Measurements from ENCODE around the gene PARP1. TPM values are rescaled to one million over a fixed set of nuclear protein-coding genes. Genes with fewer than 3 reads are reported as not detected.

The PARP1 gene
- total RNA-seq, 1 donor from 2014 or later: 101 TPM

- TF ChIP-seq CTCF (IDR thresholded peaks at IDR 0.05; ENCODE audit: unreplicated experiment): no peak
- no peaks in the 10 kb centered on the region for H3K27me3 Mint-ChIP-seq (ENCODE audit: low read depth)
- no peaks in the 10 kb centered on the region for H3K36me3 Mint-ChIP-seq
- H3K9me3 Mint-ChIP-seq: peaks cover 11% of the 10 kb centered on the region
- H3K4me1 Mint-ChIP-seq: peaks cover 2% of the 10 kb centered on the region
- no peak overlapping the region for H3K4me3 Mint-ChIP-seq
- DNase-seq (ENCODE audit: low spot score in 2 of 2, unreplicated experiment in 2 of 2): no peak
- no peak overlapping the region for H3K27ac Mint-ChIP-seq
Observed at GRCh38 chr1:226318471-226318870, 89.4 kb downstream of the PARP1 start.

GRCh38 chr1:226314055-226314454 lies 93.8 kb downstream of the PARP1 start:
- no peak overlapping the region for H3K27ac Mint-ChIP-seq
- TF ChIP-seq CTCF (IDR thresholded peaks at IDR 0.05; ENCODE audit: unreplicated experiment): no peak
- no peaks in the 10 kb centered on the region for H3K36me3 Mint-ChIP-seq
- no peak for DNase-seq (ENCODE audit: low spot score in 2 of 2, unreplicated experiment in 2 of 2)
- peaks cover 13% of the 10 kb centered on the region for H3K4me1 Mint-ChIP-seq
- H3K27me3 Mint-ChIP-seq (ENCODE audit: low read depth): no peaks in the 10 kb centered on the region
- H3K4me3 Mint-ChIP-seq: no peak overlapping the region
- peaks cover 6% of the 10 kb centered on the region for H3K9me3 Mint-ChIP-seq

- Mint-ChIP-seq H3K27me3 (ENCODE audit: low read depth) (no peaks in the 10 kb centered on the region), H3K9me3 (peaks cover 6% of the 10 kb centered on the region), H3K27ac (no peak overlapping the region), H3K36me3 (no peaks in the 10 kb centered on the region), H3K4me1 (peaks cover 18% of the 10 kb centered on the region), H3K4me3 (no peak overlapping the region)
- TF ChIP-seq CTCF (IDR thresholded peaks at IDR 0.05; ENCODE audit: unreplicated experiment): no peak
- no peak for DNase-seq (ENCODE audit: low spot score in 2 of 2, unreplicated experiment in 2 of 2)
Observed at GRCh38 chr1:226312065-226312464, 95.8 kb downstream of the PARP1 start.

GRCh38 chr1:226311376-226311775 lies 96.5 kb downstream of the PARP1 start:
- Mint-ChIP-seq H3K4me3 (no peak overlapping the region), H3K9me3 (peaks cover 6% of the 10 kb centered on the region), H3K36me3 (no peaks in the 10 kb centered on the region), H3K27ac (no peak overlapping the region), H3K4me1 (peaks cover 18% of the 10 kb centered on the region), H3K27me3 (ENCODE audit: low read depth) (no peaks in the 10 kb centered on the region)
- no peak for TF ChIP-seq CTCF (IDR thresholded peaks at IDR 0.05; ENCODE audit: unreplicated experiment)
- no peak for DNase-seq (ENCODE audit: low spot score in 2 of 2, unreplicated experiment in 2 of 2)

Other genes starting within 250 kb of the PARP1 start
- gene ACBD3, start 221.4 kb downstream of the PARP1 start, total RNA-seq: 44.7 to 45.8 TPM (median 45.7 TPM) in 3 replicates
- gene MIXL1, start 184.4 kb downstream of the PARP1 start, total RNA-seq: 3.2 to 4.3 TPM (median 3.4 TPM) in 3 replicates
- 7.5 to 8.9 TPM (median 8.8 TPM) in 3 replicates for gene LIN9, start 98.9 kb downstream of the PARP1 start, total RNA-seq
- gene STUM, start 140.7 kb upstream of the PARP1 start, total RNA-seq: 0.07 to 0.18 TPM (median 0.09 TPM) in 3 replicates